HG02973 (cell line): ENCODE data around the gene TNPO3.
"Not testable (repeated sequence)": the region's sequence is repeated elsewhere in the genome, so short reads cannot be mapped to it uniquely, and the experiment has no call there.

Experiments
- ATAC-seq: cut with Tn5 transposase; IDR thresholded peaks from one replicate; pipeline ENCODE4 v1.9.1; 2021; ENCODE audit warnings: moderate library complexity; ENCODE audit not compliant: unreplicated experiment

Gene TNPO3

DNA sequence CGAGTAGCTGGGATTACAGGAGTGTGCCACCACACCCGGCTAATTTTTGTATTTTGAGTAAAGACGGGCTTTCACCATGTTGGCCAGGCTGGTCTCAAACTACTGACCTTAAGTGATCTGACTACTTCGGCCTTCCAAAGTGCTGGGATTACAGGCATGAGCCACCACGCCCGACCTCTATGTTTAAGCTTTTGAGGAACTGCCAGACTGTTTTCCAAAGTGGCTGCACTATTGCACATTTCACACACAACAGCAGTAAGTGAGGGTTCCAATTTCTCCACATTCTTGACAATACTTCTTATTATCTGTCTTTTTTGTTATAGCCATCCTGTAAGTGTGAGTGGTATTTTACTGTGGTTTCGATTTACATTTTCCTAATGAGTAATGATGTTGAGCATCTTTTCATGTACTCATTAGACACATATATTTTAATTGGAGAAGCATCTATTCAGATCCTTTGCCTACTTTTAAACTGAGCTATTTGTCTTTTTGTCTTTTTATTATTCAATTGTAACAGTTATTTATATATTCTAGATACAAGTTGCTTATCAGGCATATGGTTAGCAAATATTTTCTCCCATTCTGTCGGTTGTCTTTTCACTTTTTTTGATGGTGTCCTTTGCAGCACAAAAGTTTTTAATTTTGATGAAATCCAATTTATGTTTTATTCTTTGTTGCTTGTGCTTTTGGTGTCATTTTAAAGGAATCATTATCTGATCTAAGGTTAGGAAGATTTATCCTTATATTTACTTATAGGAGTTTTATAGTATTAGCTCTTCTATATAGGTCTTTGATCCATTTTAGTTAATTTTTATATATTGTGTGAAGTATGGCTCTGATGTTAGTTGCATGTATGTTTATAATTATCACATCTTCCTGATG is 130.0 kb downstream of the TNPO3 start:
- ATAC-seq = no peak

DNA sequence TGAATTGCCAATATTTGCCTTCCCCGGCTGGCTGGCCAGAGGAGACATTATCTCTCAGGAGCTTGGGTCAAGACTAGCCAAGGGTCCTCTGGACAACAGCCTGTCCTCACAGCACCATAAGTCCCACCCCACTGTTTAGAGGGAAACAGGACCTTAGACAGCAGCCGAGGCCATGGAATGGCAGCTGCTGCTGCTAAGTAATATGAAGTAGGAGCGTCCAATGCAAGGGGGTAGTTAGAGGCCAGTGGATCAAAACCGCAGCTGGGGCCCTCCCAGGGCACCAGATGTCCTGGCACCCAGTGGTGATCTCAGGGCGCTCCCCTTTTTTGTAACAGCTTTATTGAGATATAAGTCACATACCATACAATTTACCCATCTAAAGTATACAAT is 131.5 kb downstream of the TNPO3 start:
- no peak for ATAC-seq

DNA sequence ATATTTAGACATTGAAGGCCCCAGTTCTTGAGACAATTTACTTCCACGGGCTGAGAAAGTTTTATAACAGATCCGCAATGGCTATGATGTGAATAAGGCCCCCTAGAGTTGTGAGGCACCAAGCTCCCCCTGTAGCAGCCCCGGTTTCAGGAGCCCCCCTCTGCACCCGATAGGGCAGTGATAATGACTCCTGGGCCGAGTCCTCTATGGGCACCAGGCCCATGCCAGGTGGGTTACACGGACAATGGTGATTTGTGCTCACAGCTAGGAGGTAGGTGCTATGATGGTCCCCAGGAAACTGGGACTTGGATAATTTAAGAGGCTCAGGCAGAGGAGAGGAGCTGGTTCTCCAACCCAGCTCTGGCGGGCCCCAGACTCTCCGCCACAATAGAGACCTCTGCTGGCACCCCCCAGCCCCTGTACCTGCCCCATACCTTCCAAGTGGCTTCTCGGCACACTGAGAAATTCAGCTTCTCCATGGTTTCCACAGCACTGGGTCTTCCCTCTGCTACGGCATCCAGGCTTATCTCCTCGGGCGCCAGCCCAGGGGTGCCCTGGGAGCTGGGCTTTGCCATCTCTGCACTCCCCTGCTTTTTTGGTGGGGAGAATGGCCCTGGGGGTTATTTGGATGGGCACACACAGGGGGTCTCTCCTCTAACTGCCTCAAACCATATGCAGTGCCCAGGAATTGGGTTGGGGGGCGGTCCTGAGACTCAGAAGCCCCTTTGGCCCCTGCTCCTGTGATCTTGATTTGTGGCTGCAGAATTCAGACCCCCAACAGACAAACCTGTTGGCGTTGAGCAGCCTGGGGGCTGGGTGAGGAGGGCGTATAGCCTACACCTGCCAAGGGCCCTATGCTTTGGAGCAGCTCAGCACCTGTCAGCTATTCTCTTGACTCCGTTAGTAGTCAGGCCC is 132.2 kb downstream of the TNPO3 start:
- ATAC-seq = no peak

DNA sequence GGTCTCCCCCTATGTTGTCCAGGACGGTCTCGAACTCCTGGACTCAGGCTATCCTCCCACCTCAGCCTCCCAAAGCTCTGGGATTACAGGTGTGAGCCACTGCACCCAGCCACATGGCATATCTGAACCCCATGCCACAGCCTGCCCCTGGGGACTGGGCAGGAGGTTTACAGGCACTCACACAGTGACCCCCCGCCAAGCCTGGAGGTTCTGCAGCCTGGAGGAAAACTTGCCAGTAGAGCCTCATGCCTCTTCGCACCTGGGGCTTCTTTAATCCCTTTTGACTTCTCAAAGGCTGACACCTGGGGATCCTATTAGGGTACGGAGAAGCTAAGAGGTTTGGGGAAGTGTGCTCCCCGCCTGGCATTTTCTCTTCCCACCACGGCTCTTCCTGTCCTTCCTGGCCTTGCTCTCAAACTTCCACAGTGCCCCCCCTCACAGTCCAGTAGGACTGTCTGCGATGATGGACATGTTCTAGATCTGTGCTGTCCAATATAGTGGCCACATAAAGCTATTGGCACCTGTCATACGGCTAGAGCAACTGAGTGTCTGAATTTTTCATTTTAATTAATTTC is 133.0 kb downstream of the TNPO3 start:
- ATAC-seq = no peak

DNA sequence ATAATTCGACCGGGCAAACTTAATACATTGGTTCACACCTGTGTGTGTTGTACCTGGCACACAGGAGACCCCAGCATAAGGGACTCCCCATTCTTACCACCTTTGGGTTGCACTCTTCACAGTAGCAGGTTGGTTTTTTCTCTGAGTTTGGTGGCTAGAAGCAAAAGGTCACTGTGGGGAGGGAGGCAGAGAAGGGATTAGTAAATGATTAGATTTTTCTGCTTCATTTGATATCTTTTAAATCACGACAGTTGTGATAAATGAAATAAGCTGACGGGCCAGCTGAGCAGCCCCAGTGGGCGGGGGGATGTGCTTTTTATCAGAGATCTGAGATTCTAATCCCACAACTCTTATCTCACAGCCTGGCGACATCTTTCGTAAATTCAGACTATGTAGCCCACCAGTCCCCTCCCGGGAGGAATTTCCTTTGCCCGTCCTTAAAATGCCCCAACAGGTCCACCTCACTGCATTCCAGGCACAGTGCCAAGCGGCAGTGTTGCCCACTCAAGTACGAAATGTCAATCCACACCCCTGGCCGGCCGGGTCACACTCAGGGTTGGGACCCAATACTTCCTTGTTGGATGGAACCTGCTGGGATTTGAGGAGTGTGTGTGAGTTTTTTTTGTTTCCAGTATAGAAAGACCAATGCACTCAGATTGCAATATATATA is 133.9 kb downstream of the TNPO3 start:
- no peak for ATAC-seq

DNA sequence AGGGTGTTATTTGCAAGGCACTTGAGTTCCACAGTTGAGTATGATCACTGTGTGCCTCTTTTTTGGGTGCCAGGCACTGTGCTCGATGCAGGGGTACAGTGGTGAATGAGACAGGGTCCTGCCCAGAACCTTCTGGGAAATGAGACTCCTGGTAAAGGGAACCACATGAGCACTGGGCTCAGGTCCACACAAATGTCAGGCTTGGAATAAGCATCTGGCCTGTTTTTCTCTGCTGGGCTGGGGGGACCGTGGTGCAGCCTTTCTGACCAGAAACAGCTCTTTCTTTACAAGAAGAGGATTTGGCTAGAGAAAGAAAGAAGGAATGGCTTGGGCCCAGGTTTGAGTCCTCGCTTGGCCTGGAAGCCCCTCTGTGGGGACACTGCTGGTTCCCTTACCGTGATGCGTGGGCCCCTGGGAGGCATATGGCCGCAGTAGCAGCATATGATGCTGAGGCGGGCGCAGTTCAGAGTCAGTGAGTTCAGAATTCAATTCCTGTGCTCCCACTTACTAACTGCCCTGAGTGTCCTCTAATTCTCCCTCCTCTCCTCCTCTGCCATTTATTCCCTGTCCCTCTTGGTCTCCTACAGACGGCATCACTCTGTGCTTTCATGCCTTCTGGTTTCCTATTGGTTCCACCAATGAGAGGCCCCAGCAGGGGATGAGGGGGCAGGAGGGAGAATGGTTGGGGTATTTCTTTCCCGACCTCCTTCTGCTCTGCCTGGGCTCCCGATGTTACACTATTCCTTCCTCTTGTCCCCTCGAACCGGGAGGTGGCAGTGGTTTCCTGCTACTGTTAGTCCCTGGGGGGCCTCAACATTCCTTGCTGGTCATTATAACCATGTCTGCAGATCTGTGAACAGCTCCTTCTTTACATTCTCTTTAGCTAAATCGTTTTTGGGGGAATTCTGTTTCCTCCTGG is 134.8 kb downstream of the TNPO3 start:
- no peak for ATAC-seq

DNA sequence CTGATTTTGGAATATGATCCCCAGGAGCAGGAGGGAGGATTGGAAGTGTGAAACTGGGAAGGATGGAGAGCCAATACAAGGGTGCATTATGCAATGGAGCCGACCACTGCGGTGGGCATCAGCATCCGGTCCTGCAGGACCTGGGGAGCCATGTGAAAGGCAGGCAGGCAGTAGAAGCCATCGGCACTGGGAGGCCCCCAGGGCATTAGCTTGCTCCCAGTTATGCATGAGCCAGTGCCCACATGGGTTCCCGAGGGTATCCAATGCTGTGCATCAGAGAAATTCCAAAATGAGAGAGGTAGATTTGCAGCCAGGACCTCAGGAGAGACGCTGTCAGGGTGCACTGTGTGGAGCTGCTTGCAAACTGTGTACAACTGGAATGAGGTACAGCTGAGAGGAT is 135.7 kb downstream of the TNPO3 start:
- no peak for ATAC-seq

DNA sequence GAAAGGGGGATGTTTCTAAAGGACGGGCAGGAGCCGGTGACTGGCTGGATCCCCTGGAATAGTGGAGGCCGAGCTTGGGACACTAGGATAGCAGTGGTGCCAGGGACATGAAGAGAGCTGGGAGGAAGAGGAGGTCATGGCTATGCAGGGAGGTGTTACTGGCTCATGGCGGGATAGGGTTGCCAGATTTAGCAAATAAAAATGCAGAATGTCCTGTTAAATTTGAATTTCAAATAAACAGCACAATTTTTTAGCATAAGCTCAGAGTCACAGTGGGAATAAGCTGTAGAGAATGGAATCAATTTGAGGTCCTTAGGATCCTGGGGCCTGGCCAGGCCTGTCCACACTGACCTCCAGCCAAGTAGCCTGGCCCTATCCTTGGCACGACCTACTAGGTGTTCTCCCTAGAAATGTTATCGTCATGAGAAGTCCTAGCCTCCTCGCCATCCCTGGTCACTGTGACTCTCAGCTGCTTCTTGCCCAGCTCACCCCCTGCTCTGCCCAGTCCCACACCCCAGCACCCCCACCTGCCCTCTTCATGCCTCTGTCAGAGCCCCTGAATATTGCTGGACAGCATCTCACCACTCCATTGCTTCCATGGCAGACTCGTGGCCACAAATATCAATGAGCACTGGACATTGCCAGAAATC is 136.8 kb downstream of the TNPO3 start:
- no peak for ATAC-seq

DNA sequence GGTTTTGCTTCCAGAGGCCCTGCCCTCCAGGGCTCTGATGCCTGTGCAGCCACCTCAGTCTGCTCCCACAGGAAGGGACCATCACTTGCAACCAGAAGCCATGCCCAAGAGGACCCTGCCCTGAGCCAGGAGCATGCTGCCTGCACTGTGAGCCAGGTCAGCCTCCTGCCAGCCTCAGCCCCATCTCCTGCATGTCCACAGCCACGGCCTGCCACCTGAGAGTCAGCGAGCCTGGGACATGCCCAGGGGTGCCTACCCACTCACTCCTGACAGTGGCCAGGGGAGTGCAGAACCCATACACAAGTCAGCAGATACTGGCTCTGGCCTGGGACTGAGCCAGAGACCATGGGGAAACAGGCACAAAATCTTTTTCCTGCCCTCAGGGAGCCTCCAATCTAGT is 137.8 kb downstream of the TNPO3 start:
- no peak for ATAC-seq

DNA sequence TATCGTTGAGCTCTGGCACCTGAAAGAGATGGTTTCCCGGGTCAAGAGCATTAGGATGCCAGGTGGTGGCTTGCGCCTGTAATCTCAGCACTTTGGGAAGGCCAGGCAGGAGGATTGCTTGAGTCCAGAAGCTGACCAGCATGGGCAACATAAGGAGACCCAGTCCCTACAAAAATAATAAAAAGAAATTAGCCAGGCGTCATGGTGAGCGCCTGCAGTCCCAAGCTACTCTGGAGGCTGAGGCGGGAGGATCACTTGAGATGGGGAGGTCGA is 138.3 kb downstream of the TNPO3 start:
- no peak for ATAC-seq

DNA sequence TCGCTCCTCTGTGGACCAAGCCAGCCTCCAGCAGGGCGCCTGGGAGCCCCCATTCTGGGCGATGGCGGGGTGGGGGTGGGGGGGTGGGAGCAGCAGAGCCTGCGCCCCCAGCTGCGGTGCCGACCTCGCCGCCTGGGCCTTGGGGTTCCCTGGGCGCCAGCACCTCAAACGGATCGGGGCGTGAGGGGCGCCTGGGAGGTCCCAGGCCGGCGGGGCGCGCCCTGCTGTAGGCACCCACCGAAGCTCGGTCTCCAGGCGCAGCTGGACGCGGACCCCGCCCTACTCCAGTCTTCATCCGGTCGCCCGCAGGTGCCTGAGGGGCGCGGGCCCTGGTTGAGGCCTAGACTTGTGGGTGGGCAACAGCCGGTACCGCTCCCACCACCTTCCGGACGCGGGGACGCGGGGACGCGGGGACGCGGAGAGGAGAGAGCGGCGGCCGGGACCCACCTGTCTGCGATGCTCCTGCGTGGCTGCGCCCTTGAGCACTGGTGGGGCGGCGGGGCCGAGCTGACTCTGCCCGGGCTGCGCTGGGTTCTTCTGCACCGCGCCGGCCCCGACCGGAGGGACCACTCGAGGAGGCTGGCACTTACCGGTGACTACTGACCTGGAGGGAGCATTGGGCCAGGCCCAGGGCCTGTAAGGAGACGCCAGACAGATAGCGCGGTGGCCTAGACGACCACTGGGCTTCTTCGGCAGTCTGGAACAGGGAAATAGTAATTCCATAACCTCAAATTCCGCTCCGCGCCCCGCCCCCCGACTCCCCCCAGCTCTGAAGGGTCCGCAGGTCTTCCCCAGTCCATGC is 138.9 kb downstream of the TNPO3 start:
- ATAC-seq = no peak

DNA sequence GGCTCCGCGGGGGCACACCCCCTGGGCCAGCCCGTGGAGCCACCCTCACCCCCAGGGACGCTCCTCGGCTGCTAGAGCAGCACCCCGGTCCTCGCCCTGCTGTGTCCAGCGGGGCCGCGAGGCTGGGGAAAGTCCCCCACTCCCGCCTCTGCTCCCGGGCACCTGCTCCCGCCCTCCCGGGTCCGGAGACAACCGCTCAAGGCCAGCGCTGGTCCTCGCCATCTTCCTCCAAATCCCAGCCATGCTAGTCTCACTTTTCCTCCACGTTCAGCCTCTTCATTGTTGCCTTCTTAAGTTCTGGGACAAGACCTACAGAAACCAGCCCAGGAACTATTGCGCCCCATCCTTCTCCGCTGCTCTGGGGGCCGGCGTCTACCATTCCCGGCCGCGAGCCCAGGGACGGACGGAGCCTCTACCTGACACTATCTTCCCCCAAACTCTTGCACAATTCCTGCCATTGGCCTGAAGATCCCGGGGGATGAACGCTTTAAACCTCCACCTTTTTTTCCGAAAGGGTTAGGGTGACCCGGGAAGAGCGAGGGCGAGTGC is 139.6 kb downstream of the TNPO3 start:
- ATAC-seq = no peak

DNA sequence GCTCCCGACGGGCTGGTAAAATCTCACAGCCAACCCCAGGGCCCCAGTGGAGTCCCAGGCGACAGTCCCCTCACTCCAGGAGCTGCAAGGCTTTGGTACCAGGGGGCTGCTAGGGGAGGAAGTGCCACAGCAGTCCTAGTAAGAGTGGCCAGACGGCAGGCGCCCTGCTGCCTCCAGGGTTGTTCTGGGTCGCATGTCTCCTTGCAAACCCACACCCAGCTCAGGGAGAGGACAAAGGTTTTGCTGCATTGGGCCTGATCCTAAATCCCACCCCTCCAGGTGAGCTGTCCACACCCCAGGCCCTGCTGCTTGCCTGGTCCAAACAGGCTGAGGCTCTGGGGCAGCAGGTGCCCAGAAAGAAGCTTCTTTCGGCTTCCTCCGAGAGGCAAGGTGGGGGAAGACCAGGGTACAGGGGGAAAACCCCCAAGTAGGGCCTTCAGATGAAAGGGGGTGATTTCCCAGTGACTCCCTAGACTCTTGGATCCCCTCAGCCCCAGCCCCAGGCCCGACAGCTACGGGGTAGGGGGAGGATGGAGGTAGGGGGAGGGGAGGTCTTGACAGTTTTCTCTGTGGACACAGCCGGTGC is 140.3 kb downstream of the TNPO3 start:
- ATAC-seq = no peak

DNA sequence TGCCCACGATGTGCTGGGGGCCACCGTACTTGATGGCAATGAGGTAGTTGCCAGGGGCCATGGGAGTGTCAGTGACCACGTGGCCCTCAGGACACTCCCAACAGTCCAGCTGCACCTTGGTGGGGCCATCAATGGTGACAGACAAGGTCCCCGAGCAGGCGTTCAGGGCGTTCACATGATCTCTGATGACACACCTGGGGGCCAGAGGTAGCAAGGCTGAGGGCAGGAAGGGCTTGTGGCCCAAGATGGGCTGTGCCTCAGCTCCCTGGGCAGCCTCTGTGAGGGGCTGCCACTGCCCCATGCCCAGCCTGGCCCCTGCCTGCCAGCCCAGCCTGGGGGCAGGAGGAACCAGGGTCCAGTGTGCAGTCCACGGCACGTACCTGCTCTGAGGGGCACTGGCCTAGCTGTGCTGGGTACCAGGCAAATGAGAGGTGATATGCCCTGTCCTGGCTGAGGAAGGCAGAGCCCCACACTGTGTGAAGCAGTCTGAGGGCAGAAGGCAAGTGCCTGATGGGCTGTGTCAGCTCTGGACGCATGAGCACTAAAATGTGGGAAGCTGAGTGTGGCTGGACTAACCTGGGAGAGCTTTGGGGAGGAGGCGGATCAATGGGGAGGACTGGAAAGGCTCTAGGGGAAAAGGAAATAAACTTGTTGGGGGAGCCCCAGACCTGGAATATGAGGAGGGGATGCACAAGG is 140.9 kb downstream of the TNPO3 start:
- ATAC-seq = no peak

DNA sequence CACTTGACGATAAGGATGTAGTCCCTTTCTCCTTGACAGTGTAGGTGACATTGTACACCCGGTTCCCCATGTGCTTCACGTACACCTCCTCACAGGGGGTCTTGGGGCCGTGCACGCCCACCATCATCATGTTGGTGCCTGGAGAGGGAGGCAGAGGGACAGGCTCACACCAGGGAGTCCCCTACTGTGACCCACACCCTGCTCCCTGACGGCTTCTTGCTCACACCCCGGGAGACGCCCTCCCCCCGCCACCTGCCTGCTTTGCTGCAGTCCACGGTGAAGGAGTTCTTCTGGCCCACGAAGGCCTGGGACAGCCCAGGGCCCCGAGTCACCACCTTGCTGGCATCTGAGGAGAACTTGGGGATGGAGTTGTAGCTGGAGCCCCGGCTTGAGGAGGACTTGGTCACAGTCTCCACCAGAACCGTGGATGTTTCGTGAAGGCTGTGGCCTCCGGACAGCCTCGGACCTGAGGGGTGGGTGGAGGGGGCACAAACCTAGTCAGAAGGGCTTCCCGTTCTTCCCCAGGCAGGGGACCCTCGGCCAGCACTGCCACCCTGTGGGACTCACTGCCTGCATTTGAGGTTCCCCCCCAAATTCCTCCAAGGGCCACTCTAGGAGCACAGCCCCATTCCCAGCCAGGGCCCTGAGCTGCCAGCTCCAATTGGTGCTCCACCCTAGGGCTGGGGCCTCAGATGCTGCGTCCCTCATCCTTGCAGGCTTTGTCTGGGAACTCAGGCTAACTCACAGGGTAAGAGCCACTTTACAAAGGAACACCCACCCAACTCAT is 142.0 kb downstream of the TNPO3 start:
- not testable (repeated sequence) for ATAC-seq

DNA sequence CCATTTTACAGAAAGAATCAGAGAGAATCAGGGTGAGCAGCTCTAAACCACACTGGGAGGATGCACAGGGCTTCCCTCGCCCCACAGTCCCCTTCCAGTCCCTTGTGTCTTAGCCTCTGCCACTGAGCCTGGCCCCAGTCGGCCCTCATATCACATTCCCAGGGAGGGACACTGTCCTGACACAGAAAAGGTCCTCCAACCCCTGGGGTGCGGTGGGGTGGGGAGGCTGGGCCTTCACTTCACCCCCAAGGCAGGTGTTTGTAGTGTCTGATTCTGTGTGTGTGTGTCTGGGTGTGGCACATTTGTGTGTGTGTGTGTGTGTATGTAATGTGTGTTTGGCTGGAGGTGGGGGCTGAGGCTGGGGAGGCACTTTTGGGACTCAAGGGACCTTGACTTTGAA is 142.6 kb downstream of the TNPO3 start:
- no peak for ATAC-seq
